Activated CD8-positive, alpha-beta memory T cell treated with anti-CD3 and anti-CD28 coated beads, Interleukin-2, amount 50 U/mL, for 1 hour (primary cell): ENCODE data around the gene SHISA7.
"Not testable (repeated sequence)": the region's sequence is repeated elsewhere in the genome, so short reads cannot be mapped to it uniquely, and the experiment has no call there.

ENCODE experiments used
- DNase-seq: peaks from one replicate; pipeline ENCODE4 v3.0.0-alpha.2; 2020; ENCODE audit errors: extremely low read depth

Gene SHISA7

DNA sequence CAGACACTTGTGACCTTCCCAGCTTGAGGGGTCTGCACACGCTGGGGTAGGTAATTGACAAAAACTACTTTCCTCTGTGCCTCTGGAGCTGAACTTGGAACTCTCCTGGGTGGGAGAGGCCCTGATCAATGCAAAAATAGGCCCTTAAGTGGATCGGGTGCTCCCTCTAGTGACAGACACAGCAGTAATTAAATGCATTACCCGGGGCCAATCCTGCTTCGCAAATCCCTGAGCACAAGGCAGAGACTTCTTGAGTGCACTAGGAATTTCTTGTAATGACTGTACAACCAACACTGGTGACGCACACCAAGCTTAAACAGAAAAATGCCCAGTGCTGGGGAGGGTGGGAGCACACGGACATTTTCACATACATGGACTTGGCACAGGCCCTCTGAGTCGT lies 24.9 kb downstream of the SHISA7 start:
- DNase-seq: no peak

DNA sequence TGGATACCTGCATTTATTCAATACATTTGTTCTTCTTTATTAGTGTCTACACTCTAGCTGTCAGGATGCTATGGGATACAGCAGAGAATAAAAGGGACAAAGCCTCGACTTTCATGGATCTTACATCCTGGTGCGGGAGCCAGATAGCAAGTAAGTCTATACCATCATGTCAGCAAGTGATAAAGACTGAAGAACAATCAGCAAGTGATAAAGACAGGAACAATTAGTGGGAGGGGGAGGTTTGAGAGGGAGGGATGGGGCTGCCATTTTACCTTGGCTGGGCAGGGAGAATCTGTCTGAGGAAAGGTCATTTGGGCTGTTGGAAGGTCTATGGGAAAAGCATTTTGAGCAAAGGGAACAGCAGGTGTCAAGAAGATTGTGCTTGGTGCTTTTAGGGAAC lies 32.9 kb downstream of the SHISA7 start:
- DNase-seq: no peak

DNA sequence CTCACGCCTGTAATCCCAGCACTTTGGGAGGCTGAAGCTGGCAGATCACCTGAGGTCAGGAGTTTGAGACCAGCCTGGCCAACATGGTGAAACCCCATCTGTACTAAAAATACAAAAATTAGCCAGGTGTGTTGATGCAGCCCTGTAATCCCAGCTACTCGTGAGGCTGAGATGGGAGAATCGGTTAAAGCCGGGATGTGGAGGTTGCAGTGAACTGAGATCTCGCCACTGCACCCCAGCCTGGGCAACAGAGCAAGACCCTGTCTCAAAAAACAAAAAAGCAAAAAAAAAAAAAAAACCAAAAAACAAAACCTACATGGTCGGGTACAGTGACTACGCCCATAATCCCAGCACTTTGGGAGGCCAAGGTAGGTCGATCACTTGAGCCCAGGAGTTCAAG lies 33.9 kb downstream of the SHISA7 start:
- DNase-seq: not testable (repeated sequence)

DNA sequence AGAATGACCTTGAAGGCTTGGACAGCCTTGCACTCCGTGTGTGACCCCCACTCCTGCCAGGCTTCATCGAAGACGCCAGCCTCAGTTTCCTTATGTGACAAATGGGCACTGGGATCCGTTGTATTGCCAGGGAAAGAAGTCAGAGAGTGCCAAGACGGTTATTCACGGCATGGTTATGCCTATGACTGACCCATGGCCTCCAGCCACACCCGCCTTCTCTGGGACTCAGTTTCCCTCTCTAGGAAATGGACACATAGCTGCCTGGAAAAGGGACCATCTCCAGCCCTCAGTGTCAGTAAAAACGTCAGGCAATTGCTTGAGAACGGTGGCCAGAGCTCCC lies 34.6 kb downstream of the SHISA7 start:
- no peak for DNase-seq

DNA sequence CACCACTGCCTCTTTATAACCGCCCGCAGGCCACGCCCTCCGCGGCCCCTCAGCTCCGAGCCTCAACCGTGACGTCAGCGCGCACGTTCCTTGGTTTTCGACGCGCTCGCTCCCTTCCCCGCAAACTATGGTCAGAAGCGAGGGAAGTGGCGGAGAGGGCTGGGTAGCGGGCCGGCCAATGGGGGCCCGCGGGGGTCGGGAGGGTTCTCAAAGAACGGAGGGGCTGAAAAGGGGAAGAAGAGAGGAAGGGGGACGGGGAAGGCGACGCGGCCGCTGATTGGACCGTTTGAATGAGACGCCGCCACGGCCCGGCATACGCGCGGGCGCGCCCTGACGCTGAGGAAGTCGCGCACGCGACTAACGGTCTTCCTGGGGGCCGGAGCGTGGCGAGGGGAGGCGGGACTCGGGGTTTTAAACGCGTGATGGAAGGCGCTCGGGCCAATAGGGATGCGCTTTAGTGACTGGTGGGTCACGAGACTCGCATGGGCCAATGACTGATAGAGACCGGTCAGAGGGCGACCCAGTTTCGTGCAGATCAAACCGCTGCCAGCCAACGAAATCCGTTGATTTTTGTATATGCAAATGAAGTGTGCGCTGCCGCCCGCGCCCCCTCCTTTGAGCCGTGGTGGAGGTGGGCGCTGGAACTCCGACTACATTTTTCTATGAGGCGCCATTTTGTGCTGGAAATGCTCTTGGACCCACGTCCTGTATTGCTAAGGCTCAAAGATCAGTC lies 35.1 kb downstream of the SHISA7 start:
- peak; percentile 93 for DNase-seq

DNA sequence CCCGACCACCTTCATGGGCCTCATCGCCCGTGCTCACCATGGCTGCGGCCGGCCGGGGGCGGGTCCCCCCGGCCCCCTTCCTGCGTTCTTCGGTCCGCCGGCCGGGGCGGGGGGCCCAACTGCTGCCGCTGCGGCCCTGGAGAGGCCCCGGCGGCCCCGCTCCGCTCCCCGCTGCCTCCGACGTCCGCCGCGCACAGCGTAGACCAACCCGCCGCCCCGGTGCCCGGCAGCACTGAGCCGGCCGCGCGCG lies 35.6 kb downstream of the SHISA7 start, which contains the start of gene UBE2S:
UBE2S (minus strand) TSS at position 239 of the 250 bp plus-strand sequence; CDS start at position 40, 199 bp downstream.
- DNase-seq: not testable (repeated sequence)

DNA sequence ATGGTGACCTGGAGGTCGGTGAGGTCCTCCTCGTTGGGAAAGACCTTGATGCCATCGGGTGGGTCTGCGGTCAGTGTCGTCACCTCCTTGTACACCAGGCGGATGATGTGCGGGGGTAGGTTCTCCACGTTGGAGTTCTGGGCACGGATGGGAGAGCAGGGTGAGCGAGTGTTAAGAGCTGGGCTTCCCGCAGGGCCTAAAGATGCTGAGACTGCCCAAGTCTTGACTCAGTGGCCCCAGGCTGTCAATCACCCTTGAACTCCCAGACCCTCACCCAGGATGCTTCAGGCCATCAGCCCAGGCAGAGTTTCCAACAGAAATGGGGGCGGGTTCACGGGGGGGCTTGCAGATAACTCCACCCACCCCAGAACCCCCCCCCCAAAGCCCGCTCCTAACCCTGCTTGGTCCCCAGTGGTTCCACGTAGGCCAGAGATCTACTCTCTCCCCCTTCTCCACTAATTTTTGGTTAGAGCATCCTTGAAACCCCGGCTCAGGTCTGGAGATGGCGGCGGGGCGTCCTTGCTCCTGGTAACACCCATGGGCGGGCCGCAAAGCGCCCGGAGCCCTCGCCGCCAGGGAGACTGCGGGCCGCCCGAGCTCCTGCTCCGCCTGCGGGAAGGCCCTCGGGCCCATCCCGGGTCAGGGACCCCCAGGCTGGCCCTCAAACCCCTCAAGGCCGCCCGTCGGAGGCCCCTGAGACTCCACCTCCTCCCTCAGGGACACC lies 36.1 kb downstream of the SHISA7 start:
- DNase-seq: no peak

DNA sequence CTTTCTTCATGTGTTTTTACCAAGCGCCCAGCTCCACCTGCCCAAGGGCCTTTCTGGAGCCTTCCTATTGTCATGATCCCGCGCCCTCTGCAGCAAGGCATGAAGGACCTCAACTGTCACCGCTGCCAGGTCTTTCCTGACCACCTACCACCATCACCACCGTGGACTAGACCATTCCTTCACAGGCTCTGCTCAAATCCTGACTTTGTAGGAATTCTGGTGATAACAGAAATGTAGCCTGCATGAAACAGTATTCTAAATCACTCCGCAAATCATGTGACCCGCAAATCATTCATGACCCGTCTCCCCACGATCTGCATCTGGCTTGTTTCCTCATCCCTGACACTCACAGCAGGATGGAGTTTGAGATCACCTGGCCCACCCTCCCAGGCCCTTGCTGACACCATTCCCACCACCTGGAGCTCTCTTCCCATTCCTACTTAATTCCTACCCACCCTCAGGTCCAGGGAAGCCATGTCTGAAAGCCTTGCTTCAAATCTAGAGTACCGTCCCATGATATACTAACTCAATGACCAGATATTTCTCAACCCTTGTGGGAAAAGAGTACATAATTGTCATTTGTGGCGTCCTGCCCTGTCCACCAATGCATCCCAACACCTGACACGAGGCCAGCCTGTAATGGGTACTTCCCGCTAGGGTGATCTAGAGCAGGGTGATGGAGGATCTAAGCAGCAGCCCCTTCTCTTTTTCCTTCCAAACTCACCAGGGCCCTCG lies 36.8 kb downstream of the SHISA7 start:
- DNase-seq: no peak

DNA sequence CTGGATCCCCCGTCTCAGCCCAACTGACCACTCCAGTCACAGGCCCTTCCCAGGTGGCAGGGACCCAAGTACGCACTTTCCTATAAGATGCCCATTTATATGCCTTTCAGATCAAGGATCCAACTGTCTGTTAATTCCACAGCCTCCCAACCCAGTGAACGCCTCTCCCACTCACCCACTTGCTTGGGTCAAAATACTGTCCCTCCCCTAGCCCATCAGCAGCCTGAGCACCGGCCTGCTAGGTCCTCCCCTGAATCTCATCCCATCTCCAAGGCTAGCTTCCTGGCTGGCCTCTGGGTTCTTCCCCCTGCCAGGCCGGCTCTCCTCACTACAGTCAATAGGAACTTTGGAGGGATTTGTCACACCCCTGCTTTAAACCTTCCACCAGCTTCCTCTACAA lies 37.5 kb downstream of the SHISA7 start:
- DNase-seq: no peak

DNA sequence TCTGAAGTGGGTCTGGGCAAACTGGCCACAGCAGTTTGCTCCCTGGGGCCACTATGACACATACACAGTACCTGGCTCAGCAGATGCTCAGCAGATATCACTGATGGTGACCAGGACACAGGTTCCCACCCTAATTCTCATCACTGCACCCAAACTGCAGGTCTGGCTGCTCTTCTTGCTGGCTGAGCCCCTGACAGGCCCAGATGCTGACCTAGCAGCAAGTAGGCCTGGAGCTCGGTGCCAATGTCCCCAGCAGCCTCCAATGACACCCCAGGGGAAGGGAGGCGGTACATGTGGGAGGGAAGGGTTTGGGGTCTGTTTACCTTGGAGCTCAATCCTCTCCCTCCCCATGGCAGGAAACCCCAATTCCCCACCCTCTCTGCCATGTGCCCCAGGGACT lies 40.6 kb downstream of the SHISA7 start:
- no peak for DNase-seq

DNA sequence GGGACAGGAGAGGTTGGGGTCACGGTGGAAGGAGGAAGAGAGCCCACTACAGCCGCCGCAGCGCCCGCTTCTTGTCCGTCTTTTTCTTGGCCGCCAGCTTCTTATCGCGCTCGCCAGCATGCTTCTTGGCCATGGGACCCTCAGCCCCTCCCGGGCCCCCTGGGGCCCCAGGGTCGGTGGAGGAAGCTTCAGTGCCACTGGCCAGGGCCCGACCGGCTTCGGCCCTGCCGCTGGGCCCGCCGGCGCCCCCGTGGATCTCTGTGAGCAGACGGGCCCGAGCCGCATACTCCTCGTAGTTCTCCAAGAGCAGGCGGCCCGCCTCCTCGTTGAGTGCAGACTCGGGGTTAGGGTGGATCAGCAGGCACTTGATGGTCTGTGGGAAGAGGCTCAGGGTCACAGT lies 41.7 kb downstream of the SHISA7 start:
- not testable (repeated sequence) for DNase-seq

DNA sequence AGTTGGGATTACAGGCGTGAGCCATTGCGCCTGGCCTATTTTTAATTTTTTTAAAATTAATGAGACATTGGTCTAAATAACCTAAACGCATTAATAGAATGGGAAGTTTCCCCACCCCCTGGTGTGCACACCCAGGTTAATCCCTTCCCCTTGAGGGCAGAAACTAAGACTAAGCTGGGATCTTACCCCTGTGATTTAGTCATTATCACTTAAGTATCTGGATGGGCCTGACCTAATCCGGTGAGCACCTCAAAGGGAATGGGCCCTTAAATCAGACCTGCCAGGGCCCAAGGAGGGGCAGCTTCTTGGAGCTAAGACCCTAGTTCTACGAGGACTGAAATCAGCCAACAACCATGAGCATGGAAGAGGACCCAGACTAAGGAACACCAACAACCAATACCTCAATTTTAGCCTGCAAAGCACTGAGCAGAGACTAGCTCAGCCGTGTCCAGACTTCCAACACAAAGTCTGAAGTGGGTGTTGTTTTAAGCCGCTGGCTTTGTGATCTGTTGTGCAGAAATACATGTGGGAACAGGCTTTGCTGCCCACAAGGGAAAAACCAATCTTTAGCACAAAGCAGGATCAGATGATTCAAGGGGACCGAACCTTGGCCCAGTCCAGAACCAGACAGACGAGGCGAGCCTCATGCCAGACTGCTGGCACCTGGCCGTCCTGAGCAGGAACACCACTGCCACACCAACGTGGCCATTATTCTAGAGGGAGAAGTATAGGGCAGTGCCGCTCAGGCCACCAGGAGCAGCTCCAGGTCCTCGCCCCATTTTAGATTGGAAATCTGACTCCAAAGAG lies 42.6 kb downstream of the SHISA7 start:
- DNase-seq: no peak

DNA sequence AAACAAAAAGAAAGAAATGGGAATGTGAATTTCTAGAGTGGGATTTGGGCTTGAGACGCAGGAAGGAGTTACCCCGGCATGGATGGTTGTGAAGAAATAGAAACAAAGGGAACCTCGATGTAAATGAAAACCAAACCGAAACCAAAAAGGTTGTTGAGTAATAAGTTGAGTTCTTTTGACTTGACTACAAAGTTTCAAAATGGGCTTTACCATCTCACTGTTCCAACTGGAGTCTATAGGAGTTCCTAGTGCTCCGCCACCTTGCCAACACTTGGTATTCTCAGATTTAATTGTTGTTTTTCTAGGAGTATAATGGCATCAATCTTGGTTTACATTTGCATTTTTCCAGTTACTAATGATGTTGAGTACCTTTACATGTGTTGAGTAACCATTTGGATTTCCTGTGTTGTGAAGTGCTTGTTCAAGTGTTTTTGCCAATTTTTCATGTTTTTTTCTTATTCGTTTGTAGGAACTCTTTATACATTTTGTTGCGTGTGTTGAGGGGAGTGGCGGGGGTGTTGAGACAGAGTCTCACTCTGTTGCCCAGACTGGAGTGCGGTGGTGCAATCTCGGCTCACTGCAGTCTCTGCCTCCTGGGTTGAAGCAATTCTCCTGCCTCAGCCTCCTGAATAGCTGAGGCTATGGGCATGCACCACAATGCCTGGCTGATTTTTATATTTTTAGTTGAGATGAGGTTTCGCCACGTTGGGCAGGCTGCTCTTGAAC lies 44.7 kb downstream of the SHISA7 start:
- DNase-seq: no peak

DNA sequence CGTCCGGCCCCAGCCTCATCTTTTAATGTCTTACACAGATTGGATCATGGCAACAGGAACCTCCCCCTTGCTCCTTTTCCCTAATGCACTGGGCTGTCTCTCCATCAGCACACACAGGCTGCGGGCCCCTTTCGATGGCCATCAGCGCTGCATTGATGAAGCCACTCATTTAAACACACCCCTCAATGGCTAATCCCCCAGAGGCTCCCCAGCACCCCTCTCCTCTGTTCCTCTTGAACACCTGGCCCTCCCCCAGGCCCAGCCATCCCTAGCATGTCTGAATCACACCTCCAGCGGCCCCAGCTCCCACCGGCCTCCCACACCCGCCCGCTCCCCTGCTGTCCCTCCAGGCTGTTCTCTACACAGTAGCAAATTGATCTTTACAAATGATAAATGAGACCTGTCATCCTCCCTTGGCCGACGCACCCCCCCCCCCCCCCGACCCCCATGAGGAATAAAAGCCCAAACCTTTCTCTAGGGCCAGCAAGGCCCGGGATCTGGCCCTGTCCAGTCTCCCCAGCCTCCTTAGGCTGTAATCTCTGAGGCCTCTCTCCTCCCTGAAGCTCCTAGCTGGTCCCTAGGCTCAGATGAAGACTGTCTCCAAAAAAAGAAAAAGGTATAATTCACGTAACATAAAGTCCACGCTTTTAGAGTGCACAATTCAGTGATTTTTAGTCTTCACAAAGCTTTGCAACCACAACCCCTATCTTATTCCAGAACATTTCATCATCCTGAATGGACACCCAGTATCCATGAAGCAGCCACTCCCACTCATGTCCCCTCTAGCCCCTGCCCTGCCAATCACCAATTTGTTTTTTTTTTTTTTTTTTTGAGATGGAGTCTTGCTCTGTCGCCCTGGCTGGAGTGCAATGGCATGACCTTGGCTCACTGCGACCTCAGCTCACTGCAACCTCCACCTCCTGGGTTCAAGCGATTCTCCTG lies 50.0 kb downstream of the SHISA7 start:
- no peak for DNase-seq

DNA sequence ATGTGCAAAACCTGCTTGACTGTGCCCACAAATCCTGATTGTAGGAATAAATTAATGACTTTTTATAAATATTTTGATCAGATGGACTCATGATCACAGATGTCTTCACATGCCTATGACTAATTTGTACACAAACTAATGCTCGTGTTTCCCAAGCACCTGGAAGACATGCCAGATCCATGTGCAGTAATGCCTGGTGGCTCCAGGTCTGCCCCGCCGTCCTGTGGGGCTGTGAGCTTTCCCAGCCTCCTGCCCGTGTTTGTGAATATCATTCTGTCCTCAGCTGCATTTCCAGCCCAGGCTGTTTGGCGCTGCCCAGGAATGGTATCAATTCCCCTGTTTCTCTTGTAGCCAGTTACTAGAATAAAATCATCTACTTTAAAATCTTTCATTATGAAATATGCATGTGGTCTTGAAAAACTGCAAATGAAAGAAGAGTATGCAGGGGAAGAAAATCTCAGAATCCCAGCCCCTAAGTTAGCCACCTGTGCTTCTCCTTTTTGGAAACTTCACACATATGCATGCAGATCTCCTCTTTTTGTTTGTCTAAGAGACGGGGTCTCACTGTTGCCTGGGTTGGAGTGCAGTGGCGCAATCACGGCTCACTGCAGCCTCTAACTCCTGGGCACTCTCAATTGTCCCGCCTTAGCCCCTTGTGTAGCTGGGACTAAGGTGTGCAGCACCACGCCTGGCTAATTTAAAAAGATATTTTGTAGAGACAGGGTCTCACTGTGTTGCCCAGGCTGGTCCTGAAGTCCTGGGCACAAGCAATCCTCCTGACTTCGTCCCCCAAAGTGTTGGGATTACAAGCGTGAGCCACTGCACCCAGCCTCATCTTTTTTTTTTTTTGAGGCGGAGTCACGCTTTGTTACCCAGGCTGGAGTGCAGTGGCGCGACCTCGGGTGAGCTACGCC lies 51.1 kb downstream of the SHISA7 start:
- no peak for DNase-seq

DNA sequence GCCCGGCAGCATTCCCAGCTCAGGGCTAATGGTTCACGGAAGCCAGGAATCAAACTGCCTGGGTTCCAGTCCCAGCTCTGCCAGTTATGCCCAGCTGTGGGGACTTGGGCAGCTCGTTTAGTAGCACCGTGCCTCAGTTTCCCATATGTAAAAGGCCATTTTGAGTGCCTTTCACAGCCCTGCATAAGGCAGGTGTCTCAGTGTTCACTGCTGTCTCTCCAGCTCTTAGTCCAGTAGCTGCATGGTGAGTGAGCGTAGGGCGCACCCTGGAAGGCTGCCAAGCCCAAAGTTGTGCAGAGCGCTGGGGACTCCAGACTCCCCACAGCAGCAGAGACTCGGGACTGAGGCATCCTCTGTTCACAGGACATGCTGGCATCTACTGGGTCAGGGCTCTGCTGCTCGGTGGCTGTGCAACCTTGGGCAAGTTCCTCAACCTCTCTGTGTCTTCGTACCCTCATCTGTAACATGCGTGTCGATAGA lies 51.9 kb downstream of the SHISA7 start:
- no peak for DNase-seq

DNA sequence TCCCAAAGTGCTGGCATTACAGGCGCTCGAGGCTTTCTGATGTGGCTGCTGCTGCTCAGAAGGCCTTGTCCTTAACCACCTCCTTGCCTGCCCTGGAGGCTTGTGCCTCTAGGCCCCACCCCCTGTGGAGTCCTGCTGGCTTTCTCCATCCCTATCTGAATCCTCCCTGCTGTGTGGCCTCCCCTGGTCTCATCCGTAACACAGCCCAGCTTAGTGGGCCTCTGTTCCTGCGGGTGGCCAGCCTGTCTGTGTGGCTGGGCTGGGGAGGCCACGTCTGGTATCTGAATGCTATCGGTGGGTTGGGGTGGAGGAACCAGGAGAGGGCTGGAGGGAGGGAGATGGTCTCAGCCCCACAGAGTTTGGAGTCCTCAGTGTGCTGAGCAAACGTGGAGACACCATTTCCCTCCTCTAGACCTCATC lies 52.6 kb downstream of the SHISA7 start:
- no peak for DNase-seq

DNA sequence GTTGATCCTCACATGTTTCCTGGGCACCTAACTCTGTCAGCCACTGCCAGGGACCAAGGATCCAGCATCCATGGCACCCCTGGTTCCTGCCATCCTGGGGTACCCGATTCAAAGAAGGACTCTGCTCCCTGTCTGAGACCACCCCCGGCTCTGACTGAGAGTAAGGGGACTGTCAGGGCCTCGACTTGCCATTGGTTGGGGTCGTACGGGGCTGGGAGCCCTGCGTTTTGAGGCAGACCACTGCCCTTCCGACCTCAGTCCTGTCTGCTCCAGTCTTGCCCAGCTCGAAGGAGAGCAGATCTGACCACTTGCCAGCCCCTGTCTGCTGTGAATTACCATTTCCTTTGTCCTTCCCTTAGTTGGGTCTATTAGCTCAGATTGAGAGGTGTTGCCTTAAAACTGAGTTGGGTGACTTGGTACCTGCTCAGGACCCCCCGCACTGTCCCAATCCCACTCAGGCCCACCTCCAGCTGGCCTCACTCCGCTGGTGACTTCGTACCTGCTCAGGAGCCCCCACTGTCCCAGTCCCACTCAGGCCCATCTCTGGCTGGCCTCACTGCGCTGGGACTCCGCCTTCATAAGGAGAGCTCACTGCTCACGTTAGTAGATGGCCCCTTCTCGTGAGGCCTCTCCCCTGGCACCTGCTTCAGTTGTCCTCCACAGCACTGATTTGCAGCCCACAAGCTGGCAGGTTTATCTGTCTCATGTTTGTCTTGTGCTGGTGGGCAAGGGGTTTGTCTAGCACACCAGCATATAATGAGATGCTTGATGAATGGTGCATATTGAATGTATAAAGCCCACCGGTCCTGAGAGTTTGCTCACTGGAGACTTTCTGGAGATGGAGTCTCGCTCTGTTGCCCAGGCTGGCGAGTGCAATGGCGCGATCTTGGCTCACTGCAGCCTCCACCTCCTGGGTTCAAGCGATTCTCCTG lies 53.4 kb downstream of the SHISA7 start:
- DNase-seq: no peak
